GM21619 (cell line): ENCODE measurements around the gene MMP7.
"Not testable (repeated sequence)": the region's sequence is repeated elsewhere in the genome, so short reads cannot be mapped to it uniquely, and the experiment has no call there.

Experiments
- ATAC-seq: cut with Tn5 transposase; IDR thresholded peaks from one replicate; pipeline ENCODE4 v1.9.1; 2021; ENCODE audit not compliant: unreplicated experiment

MMP7 gene

DNA sequence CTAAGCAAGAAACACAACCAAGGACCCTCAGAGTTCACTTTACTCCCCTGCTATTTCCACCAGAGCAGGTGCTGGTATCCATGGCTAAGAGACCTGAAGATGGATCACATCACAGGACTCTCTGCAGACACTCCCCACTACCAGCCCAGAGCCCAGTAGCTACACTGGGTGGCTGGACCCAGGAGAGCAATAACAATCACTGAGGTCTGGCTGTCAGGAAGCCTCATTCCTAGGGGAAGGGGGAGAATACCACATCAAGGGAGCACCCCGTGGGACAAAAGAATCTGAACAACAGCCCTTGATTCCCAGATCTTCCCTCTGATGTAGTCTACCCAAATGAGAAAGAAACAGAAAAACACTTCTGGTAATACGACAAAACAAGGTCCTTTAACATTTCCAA, 9.0 kb upstream of the MMP7 start:
- ATAC-seq = no peak

- no peak for ATAC-seq
Measured at GRCh38 chr11:102538932-102539331, 8.4 kb upstream of the MMP7 start.

DNA sequence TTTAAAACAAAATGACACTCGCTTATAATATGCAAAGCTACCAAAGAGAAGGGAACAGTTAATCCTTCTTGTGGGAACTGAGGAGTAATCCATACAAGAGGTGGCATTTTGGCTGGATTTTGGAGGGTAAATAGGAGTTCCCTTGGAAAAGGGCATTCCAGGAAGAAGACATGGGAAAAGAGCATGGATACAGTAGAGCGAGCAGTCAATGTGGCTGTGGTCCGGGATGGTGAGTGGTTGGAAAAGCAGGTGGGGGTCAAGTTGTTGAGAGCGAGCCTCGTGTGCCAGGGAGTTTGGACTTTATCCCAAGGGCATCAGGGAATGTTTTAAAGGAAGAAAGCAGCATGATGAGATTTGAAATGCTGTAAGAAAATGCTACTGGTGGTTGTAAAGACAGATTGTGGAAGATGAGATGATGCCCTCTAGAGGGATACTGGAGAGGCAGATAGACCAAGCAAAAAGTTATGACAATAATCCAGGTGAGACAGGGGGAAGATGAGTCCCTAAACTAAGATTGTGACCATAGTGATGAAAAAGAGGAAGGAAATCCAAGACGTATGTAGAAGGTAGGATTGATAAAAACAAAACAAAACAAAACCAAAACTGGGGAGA, 3.8 kb upstream of the MMP7 start:
- no peak for ATAC-seq

GRCh38 chr11:102528618-102529017, 1.9 kb downstream of the MMP7 start:
- ATAC-seq = no peak

- ATAC-seq = no peak
Measured at GRCh38 chr11:102527684-102528083, 2.9 kb downstream of the MMP7 start.

GRCh38 chr11:102527041-102527440, 3.5 kb downstream of the MMP7 start:
- ATAC-seq = no peak

- no peak for ATAC-seq
Measured at GRCh38 chr11:102523887-102524286, 6.7 kb downstream of the MMP7 start.

GRCh38 chr11:102523189-102523570, 7.4 kb downstream of the MMP7 start:
- no peak for ATAC-seq

GRCh38 chr11:102522312-102523188, 8.0 kb downstream of the MMP7 start:
- peak; percentile 58 for ATAC-seq

- ATAC-seq = no peak
Measured at GRCh38 chr11:102521121-102521520, 9.4 kb downstream of the MMP7 start.

GRCh38 chr11:102520514-102520913, 10.0 kb downstream of the MMP7 start:
- ATAC-seq = no peak

GRCh38 chr11:102518296-102519094, 12.1 kb downstream of the MMP7 start:
- no peak for ATAC-seq

DNA sequence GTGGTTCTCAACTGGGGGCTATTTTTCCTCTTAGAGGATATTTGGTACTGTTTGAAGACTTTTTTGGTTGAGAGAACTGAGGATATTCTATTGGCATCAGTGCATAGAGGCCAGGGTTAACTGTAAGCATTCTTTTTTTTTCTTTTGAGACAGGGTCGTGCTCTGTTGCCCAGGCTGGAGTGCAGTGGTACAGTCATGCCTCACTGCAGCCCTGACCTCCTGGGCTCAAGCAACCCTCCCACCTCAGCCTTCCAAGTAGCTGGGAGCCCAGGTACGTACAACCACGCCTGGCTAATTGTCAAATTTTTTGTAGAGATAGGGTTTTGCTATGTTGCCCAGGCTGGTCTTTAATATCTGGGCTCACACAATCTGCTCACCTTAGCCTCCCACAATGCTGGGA, 12.9 kb downstream of the MMP7 start:
- no peak for ATAC-seq

DNA sequence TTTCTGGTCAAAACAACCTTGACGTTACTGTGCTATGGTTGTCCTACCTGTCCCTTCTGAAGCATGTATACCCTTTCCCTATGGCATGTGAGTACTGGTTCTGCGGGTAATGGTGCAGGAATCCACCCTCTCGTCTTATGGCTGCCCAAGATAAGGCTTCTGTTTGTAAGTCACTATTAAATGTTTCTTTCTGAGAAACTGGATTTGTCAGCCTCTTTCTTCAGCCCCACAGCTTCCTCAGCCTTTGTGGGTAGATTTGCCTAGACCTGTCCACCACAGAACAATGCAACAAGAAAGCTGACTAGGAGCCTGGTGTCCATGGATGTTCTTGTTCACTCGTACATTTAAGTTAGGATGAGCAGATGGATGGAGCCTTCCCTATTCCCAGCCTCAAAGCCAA, 14.4 kb downstream of the MMP7 start:
- no peak for ATAC-seq

- ATAC-seq = no peak
Measured at GRCh38 chr11:102513869-102514268, 16.7 kb downstream of the MMP7 start.

- ATAC-seq = no peak
Measured at GRCh38 chr11:102510439-102511135, 20.0 kb downstream of the MMP7 start.

- not testable (repeated sequence) for ATAC-seq
Measured at GRCh38 chr11:102502831-102503230, 27.7 kb downstream of the MMP7 start.

GRCh38 chr11:102500829-102501228, 29.7 kb downstream of the MMP7 start:
- no peak for ATAC-seq

DNA sequence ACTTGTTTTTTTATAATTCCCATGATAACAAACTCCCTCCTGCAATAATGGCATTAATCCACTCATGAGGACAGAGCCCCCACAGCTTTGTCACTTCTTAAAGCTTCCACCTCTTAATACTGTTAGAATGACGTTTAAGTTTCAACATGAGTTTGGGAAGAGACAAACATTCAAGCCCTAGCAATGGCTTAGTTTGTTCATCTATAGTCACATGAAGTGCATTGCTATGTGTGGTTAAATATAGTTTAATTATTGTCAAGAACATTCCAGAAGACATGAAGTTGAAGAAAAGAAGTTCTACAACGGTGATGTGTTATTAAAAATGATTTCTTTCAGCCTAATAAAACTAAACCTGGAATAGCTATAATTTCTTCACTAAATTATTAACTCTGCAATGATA, 30.6 kb downstream of the MMP7 start:
- no peak for ATAC-seq

- ATAC-seq = no peak
Measured at GRCh38 chr11:102499151-102499550, 31.4 kb downstream of the MMP7 start.

DNA sequence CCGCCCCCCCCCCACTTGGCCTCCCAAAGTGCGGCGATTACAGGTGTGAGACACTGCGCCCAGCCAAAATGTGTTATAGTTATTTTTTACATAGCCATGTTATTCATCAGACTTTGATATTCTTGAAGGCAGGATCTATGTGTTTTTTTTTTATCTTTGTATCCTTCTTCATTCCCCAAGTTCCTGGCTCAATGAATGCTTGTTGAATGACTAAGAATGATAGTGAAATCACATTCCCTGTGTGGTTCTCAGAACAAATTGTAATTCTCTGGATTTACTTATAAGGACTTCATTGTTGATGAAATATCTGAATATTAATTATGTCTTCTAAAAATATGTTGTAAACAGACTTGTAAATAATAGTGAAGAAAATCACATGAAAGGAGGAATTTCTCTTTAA, 33.5 kb downstream of the MMP7 start:
- ATAC-seq = no peak
